GM21390 (cell line): Measurements from ENCODE around the gene NPIPA8.
"Not testable (repeated sequence)": the region's sequence is repeated elsewhere in the genome, so short reads cannot be mapped to it uniquely, and the experiment has no call there.

Experiments
- ATAC-seq: cut with Tn5 transposase; IDR thresholded peaks from one replicate; pipeline ENCODE4 v1.9.1; 2021; ENCODE audit not compliant: unreplicated experiment

The NPIPA8 gene

DNA sequence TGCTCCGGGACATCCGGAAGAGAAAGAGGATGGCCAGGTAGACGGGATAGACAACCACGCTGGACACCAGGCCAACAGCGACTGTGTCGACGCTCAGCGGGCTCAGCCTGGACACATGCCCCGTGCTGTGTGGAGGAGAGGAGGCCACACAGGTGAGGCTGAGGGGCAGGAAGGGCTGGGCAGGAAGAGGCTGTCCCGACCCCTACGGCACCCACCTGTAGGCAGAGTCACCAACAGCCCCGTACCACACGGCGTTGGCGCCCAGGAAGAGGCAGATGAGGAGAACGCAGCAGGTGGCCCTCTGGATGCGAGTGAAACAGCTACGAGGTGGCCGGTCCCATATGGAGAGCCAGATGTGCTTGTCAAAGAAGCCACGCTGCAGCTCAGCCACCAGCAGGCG lies at the start of gene NPIPA8:
Gene NPIPA8, minus strand, starts transcription at position 101 of the 400 bp plus-strand sequence. CDS start 4,074 bp downstream, outside the sequence.
- not testable (repeated sequence) for ATAC-seq

DNA sequence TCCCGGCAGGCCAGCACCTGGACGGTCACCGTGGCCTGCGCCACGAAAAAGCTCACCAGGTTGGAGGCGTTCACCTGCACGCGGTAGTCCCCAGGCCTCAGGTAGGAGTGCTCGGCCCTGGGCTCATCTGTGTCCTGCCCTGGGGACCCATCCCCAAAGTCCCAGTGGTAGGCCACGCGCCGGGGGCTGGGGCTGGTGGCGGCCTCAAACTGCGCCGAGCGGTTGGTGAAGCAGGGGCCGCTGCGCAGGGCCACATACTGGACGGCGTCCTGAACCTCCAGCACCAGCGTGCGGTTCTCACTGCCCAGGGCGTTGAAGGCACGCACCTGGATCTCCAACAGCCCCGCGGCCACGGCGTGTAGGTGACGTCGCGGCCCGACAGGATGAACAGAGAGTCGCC lies 48.7 kb upstream of the NPIPA8 start:
- ATAC-seq, result not testable (repeated sequence)

- ATAC-seq, result not testable (repeated sequence)
Observed at GRCh38 chr16:18384869-18385268, 48.3 kb upstream of the NPIPA8 start.

GRCh38 chr16:18384098-18384636 lies 47.6 kb upstream of the NPIPA8 start:
- not testable (repeated sequence) for ATAC-seq

GRCh38 chr16:18382696-18383095 lies 46.2 kb upstream of the NPIPA8 start:
- ATAC-seq, result not testable (repeated sequence)

DNA sequence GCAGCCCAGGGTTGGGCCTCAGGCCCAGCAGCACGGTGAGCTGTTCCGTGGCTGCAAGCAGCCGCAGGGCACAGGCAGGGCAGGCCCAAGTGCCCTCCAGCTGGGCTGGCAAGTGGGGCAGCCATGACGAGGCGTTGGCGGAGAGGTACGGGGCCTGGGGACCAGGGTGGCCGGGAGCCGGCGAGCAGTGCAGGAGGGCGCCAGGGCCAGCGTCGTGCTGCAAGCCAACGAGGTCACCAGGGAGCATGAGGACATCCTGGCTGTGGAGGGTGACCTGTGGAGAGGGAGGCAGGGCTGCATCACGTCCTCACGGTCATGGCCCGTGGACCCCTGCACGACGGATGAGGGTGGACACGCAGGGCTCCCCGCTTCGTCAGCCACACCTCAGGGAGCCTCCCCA lies 11.2 kb upstream of the NPIPA8 start:
- ATAC-seq, result not testable (repeated sequence)

- ATAC-seq, result not testable (repeated sequence)
Observed at GRCh38 chr16:18346993-18347392, 10.5 kb upstream of the NPIPA8 start.

DNA sequence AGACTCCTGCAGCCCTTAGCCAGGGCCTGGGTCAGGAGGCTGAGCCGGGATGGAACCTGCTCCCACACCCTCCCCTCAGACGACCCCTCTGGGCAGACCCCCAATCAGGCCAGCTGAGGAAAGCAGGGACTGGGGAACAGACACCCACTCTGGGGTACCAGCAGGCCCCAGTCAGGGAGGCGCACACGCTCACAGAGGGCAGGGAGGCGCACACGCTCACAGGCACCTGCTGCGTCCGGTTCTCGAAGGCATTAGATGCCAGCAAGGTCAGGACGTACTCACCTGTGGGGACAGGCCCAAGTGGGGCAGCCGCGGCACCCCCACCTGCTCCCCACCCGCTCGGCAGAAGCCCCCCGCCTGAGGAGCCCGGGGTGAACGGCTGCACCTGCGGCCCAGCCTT lies 8.1 kb upstream of the NPIPA8 start:
- not testable (repeated sequence) for ATAC-seq

GRCh38 chr16:18341986-18342385 lies 5.5 kb upstream of the NPIPA8 start:
- ATAC-seq, result not testable (repeated sequence)

DNA sequence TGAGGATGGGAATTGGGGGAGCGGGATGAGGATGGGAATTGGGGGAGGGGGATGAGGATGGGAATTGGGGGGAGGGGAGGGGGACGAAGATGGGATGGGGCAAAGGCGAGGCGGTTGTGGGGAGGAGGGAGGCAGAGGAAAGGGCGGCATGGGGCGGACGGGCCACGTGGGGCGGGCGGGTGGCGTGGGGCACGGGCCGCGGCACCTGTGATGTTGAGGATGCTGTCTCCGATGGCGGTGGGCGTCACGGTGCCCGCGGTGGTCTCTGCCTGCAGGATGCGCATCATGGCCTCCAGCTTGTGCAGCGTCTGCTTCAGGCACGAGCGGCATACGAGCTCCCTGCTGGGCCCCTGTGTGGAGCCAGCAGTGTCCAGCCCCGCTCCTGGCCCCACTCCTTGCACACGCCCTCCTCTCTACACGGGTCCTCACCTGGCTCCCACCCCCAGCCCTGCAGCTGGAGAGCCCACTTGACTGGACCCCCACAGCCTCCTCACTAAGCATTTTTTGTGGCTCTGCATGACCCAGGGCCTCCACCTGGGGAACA lies 5.0 kb upstream of the NPIPA8 start:
- not testable (repeated sequence) for ATAC-seq

DNA sequence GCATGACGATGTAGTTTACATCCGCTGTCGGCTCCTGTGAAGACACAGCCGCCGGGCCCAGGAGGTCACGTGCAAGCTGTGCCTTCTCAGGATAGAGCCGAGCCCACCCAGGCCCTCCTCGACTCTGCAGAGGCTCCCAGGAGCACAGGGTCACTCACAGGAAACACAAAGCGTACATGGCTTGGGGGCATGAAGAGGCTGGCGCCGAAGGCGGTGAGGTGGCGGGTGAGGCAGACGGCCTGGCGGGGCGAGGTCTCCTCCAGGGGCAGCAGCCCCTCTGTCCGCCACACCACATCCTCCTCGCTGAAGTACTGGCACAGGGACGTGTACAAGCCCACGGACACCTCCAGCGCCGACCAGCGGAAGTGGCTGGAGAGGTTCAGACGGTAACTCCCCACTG lies 2.7 kb upstream of the NPIPA8 start:
- not testable (repeated sequence) for ATAC-seq

DNA sequence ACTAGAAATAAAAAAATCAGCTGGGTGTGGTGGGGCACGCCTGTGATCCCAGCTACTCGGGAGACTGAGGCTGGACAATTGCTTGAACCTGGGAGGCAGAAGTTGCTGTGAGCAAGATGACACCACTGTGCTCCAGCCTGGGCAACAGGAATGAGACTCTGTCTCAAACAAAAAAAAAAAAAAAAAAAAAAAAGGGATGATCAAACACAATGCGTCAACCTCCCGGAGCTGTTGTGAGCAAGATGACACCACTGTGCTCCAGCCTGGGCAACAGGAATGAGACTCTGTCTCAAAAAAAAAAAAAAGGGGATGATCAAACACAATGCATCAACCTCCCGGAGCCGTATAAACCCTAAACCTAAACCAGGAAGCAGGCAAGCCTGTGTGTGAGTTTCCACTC lies 24.7 kb downstream of the NPIPA8 start:
- ATAC-seq, result not testable (repeated sequence)

- ATAC-seq, result not testable (repeated sequence)
Observed at GRCh38 chr16:18309159-18309558, 27.4 kb downstream of the NPIPA8 start.

- not testable (repeated sequence) for ATAC-seq
Observed at GRCh38 chr16:18307241-18307640, 29.3 kb downstream of the NPIPA8 start.

DNA sequence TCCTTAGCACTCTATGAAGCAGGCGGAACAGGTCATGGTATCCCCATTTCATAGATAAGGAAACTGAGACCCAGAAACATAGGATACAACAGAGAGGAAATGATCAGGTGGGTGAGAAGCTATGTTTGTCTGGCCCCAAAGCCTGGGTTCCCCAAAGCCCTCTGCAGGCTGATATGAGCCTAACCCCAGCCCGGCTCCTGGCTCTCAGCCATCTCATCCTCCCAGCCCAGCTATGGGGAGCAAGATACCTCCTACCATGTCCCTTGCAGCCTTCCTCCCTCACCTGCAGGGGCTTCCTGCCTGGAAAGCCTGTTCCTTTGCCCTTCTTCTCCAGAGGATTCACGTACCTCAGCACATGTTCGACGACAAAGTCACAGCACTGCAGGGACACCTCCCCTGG lies 30.5 kb downstream of the NPIPA8 start:
- ATAC-seq, result not testable (repeated sequence)

- ATAC-seq, result not testable (repeated sequence)
Observed at GRCh38 chr16:18303059-18303706, 33.4 kb downstream of the NPIPA8 start.

GRCh38 chr16:18297714-18298113 lies 38.8 kb downstream of the NPIPA8 start:
- ATAC-seq, result not testable (repeated sequence)

GRCh38 chr16:18296931-18297330 lies 39.6 kb downstream of the NPIPA8 start:
- ATAC-seq, result not testable (repeated sequence)

DNA sequence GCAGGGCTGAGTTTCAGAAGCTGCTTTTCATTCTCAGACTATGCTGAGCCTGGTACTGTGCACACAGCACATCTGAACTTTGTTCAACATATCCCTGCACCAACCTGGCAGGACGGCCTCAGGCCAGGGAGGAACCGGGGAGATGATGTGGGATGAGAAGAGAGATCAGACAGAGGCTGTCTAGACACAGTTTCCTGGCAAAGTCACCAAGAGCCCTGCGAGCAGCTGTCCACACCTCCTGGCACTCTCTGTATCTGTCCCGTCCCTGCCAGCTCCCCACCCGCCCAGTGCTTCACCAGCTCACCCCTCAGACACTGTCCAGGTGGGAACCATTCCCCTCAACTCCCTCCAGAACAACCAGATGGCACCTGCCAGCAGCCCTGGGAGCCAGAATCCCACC lies 42.2 kb downstream of the NPIPA8 start:
- not testable (repeated sequence) for ATAC-seq

GRCh38 chr16:18293337-18293956 lies 43.1 kb downstream of the NPIPA8 start:
- ATAC-seq, result not testable (repeated sequence)

DNA sequence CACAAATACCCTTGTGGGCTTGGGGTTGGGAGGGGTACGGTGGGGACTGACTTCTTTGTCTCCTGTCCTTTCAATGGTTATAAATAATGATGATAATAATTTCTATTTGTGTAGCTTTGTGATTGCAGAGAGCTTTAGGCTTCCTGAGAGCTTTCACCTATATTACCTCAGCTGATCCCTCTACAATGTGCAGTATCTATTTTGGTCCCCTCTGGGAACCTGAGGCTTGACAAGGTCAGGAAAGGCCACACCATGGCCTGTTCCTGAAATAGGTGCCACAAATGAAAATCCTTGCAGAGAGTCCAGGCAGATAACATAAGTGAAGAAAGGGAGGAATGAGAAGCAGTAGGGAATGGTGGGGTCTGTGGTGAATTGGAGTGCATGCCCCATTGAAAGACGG lies 45.6 kb downstream of the NPIPA8 start:
- ATAC-seq, result not testable (repeated sequence)

GRCh38 chr16:18286342-18286741 lies 50.2 kb downstream of the NPIPA8 start:
- not testable (repeated sequence) for ATAC-seq
